22Rv1 (cell line): ENCODE data around the gene ZNF518B.

Experiments
- ZFX ChIP-seq: fragments of 450-650 bp; IDR thresholded peaks from 2 replicates; pipeline ENCODE4 v1.6.1; 2017; ENCODE audit warnings: antibody characterized with exemption, borderline replicate concordance
- TF ChIP-seq, protein P1 (sequence below): fragments of 450-650 bp; IDR thresholded peaks from 2 replicates; pipeline ENCODE4 v1.5.1; 2017; ENCODE audit warnings: mild to moderate bottlenecking

DNA sequence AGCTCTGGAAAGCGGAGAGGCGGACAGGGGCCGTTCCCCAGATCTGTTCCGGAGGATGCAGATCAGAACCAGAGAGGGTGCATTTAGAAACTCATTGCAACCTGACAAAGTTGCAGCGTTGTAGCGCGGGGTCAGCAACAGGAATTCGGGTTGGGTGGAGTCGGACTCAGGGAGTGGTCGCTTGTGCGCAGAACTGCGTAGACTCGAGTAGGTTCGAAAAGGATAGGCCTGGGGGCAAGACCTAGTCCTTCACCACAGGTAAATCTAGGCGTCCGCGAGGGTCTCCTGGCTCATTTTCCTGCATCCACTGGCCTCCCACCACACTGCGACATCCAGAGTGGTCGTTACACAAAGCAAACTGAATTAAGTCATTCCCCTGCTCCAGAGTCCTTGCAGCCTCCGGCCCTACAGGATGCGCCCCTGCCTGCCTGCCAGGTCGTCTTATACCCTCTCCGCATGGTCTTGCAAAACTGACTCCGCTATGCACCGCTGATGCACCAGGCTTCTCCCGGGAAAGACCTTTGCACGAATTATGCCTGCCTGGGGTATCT, 4.7 kb upstream of the ZNF518B start:
- TF ChIP-seq, protein P1, sequence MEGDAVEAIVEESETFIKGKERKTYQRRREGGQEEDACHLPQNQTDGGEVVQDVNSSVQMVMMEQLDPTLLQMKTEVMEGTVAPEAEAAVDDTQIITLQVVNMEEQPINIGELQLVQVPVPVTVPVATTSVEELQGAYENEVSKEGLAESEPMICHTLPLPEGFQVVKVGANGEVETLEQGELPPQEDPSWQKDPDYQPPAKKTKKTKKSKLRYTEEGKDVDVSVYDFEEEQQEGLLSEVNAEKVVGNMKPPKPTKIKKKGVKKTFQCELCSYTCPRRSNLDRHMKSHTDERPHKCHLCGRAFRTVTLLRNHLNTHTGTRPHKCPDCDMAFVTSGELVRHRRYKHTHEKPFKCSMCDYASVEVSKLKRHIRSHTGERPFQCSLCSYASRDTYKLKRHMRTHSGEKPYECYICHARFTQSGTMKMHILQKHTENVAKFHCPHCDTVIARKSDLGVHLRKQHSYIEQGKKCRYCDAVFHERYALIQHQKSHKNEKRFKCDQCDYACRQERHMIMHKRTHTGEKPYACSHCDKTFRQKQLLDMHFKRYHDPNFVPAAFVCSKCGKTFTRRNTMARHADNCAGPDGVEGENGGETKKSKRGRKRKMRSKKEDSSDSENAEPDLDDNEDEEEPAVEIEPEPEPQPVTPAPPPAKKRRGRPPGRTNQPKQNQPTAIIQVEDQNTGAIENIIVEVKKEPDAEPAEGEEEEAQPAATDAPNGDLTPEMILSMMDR: no peak
- TF ChIP-seq ZFX: no peak
